HG02610 (cell line): ENCODE results near the gene LRFN4.

ENCODE experiments used
- ATAC-seq: cut with Tn5 transposase; IDR thresholded peaks from one replicate; pipeline ENCODE4 v1.9.1; 2021; ENCODE audit warnings: mild to moderate bottlenecking, moderate library complexity; ENCODE audit not compliant: unreplicated experiment

The LRFN4 gene

DNA sequence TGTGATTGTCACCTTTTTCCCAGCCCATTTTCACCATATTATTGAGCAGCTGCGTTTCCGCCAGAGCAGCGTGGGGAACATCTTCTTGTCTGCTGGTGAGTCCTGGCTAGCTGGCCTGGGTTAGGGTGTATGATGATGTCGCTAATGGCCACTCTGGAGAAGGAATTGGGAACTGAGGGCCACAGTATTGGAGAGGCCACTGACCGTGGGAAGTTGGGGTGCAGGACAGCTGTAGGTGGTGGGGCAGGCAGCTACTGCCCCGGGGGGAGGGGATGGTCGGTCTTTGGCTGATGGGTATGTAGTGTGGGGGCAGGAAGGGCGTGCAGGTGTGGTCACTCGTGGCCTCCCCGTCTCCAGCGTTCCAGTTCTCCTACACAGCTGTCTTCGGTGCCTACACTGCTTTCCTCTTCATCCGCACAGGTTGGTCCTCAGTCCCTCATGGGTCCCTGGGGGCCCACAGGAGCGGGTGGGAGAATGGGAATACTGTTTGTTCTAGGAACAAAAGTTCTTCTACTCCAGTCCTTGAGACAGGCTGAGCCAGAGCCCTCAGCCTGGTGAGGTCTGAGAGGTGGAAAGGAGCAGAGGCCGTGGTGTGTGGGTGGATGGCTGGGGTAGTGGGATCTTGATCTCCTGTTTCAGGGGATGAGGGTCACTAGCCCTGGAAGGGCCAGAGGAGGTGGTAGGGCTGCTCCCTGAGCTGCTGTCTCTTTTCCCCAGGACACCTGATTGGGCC, 11.6 kb upstream of the LRFN4 start:
- ATAC-seq, result no peak

DNA sequence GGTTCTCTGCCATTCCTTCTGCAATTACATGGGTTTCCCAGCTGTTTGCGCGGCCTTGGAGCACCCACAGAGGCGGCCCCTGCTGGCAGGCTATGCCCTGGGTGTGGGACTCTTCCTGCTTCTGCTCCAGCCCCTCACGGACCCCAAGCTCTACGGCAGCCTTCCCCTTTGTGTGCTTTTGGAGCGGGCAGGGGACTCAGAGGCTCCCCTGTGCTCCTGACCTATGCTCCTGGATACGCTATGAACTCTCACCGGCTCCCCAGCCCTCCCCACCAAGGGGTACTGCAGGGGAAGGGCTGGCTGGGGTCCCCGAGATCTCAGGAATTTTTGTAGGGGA, 11.0 kb upstream of the LRFN4 start:
- no peak for ATAC-seq

DNA sequence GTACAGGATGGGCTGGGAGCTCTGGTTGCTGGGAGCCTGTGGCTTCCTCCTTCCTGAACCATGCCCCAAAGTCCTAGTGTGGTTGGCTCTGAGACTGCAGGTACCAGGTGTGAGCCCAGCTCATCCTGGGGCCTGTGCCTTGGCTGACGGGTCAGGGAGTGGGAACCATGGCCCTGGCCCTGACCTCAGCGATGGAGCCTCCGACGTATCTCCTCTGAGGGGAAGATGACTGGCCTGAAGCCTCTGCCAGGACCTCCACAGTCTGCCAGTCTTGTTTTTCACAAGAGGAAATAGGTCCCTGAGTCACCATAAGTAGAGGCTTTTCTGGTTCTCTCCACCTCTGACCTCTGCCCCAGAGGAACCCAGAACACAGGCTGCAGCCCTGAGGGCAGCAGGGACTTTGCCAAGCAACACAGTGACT, 10.2 kb upstream of the LRFN4 start:
- ATAC-seq, result no peak

DNA sequence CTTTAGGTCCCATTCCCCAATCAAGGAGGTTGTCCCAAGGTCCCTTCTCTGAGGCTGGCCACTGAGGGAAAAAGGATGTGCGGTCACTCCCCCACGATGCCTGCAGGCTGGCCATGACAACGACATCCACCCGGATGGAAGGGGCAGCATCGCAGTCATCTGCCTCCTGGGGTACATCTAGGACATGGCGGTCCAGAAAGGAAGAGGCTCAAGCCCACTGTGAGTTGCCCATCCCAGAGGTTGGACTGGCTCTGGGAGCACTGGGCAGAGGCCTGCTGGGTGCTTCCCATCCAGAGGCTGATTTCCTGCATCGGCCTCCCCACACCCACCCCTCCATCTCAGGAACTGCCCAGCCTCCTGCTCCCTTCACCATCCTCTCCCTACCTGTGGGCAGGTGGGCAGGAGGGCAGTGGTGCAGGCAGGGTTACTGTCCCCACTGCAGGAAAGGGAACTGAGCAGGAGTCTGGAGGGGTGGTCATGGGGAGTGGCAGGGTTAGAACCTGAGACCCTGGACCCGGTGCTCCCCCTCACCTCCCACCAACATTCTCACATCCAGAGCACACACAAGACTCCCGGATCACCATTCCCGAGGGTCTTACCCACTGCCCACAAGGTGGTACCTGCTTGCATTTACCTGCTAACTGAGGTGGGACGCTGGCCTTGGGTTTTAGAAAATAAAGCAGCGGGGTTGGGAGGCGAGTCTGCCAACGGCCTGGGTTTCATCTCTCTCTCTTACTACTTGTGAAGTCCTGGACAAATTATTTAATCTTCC, 9.2 kb upstream of the LRFN4 start:
- ATAC-seq, result no peak

DNA sequence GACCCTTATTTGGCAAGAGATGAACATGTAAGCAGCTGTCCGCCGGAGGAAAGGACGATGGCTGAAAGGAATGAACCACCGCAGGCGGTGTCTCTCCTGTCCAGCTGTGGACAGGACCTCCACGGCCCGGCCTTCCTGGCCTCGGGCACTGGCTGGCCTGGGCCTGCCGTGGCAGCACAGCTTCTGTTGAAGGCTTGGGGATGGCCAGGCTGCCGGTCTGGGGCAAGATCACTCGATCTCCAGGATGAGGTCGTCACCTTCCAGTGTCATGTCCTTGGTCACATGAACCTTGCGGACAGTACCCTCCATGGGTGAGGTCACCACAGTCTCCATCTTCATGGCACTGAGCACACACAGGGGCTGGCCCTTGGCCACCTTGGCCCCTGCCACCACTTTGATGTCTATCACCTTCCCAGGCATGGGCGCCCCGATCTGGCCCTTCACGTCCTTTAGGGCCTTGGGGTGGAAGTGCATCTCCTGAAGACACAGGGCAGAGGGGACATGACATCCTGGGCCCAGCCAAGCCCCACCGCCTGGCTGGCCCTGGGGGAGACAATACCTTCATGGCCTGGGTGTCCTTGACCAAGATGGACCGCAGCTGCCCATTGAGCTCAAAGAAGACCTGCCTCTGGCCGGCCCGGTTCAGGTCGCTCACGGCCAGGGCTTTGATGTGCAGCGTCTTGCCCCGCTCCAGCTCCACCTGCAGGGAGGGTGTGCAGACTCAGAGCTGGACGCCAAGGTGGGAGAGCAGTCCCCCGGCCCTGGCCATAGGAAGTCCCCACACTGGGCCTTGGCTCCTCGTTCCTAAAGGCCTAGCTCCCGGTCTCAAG, 8.0 kb upstream of the LRFN4 start:
- ATAC-seq, result no peak

DNA sequence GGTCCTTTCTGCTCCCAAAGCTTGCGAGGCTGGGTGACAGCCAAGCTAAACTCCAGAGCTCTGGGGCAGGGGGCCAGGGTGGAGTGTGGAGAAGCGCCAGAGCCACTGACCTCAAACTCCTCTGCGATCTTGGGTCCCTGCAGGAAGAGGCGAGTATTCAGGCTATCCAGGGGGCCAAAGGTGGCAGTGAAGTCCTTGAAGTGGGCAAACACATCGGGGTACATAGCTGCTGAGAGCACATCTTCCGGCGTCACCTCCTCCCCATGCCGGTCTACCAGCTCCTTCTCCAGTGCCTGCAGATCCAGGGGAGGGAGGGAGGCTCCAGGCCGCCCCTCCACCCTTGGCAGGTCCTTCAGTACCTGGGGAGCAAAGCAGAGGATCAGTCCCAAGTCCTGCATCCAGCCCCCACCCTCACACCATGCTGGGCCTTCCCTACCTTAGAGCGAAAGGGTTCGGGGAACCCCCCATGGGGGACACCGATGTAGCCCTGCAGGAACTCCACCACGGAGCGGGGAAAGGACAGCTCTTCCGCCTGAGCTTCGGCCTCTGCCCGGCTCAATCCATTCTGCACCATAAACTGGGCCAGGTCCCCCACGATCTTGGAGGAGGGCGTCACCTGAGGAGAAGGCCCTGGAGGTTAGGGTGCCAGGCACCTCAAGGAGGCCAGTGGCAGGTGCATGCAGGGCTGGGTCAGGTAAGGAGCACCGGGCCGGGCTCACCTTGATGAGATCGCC, 7.2 kb upstream of the LRFN4 start:
- no peak for ATAC-seq

DNA sequence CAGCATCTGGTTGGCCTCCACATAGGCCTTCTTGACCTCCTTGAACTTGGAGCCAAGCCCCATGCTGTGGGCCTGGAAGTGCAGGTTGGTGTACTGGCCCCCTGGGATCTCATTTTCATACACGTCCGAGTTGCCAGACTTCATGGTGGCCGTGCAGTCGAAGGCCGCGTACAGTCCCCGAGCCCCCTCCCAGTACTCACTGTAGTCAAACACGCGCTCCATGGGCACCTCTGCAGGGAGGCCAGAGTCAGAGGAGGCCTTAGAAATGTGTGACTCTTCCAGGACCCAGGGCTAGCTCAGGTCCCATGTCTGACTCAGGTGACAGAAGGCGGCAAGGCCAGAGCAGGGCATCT, 6.7 kb upstream of the LRFN4 start:
- no peak for ATAC-seq

DNA sequence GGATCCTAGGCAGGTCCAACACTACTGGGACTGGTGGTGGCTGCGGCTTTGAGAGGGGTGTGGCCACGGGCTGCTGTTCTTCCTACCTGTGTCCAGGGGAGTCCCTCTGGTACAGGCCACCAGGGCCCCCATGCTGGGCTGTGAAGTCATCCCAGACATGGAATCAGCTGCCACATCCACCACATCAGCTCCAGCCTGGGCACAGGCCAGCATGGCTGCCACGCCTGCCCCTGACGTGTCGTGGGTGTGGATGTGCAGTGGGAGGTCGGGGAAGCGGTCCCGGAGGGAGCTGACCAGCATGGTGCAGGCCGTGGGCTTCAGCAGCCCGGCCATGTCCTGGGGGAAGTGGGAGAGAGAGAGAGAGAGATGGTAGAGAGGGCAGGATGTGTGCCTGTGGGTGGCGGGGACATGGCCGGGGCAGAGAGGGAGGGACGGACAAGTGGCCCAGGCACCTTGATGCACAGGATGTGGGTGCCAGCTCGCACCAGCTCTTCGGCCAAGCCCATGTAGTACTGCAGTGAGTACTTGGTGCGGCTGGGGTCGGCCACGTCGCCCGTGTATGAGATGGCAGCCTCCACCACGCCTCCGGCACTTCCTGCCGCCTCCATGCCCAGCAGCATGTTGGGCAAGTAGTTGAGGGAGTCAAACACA, 6.2 kb upstream of the LRFN4 start:
- no peak for ATAC-seq

DNA sequence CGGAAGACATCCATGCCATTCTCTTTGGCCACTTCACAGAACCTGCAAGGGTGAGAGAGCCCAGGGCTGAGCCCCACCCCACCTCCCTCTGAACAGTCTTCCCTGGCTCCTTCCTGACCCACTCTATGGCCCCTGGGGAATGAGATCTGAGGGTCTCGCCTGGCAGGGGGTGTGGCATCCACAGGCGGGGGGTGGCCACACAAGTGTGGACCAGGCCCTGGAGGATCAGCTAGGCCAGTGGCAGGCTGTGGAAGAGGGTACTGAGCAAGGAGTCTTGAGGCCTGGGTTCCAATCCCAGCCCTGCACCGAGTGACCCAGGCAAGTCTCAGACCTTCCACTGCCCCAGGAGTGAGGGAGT, 5.6 kb upstream of the LRFN4 start:
- ATAC-seq, result no peak

DNA sequence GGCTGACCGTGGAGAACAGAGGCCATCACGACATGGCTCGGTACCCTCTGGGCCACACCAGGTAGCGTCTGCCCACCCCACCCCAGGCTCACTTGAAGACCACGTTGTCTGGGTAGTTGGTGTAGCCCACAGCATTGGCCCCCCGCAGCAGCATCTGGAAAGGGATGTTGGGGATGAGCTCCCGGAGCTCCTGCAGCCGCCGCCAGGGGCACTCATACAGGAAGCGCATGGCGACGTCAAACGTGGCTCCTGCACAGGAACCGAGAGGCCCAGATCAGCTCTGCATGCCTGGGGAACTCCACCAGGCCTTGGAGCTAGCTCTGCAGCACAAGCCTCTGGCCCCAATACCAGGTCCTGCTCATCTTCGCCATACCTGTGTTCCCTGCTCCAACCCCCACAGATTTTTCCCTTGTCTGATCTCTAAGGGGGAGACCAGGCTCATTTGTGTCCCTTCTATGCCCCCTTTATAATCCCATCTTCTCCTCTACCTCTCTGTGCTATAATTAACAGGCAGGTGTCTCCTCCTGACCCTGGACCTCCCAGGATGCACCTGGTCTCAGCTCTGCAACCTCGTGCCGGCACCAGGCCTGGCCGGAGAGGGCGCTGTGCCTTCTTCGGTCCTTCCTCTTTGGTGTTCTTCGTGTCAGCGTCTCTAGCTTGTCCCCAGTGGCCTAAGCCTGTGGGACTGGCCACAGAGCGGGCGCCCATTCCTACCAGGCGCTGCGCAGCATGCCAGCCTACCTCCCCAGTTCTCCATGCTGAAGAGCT, 5.0 kb upstream of the LRFN4 start:
- ATAC-seq, result no peak

DNA sequence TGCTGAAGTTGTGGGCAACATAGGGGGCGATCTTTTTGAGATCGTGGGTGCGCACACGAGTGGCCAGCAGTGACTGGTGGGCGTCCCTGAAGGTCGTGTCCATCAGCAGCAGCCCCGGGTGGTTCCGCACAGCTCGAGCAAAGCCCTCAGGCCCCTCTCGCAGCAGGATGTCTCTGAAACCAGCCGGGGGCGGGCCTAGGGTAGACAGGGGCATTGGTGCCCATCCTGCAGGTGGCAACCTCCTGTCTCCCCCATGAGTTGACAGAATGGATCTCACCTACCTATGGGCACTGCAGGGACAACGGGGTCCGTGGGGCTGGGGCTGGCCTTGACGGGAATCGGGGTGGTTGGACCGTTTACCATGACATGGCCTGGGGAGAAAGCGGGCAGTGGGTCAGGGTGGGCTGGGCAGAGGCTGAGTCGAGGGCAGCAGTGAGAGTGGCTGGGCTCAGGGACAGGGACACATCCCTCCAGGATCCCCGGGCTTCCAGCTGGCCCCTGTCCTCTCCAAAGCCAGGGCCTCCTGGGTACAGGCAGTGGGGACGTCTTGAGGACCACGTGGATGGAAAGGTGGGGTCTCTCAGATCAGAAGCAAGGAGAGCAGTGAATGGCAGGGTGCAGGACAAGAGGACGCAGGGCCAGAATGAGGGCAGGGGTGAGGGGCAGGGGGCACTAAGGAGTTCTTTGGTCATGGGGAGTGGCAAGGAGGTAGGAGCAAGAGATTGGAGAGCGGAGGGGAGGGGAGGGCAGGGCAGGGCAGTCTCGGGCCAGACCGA, 4.2 kb upstream of the LRFN4 start:
- no peak for ATAC-seq

DNA sequence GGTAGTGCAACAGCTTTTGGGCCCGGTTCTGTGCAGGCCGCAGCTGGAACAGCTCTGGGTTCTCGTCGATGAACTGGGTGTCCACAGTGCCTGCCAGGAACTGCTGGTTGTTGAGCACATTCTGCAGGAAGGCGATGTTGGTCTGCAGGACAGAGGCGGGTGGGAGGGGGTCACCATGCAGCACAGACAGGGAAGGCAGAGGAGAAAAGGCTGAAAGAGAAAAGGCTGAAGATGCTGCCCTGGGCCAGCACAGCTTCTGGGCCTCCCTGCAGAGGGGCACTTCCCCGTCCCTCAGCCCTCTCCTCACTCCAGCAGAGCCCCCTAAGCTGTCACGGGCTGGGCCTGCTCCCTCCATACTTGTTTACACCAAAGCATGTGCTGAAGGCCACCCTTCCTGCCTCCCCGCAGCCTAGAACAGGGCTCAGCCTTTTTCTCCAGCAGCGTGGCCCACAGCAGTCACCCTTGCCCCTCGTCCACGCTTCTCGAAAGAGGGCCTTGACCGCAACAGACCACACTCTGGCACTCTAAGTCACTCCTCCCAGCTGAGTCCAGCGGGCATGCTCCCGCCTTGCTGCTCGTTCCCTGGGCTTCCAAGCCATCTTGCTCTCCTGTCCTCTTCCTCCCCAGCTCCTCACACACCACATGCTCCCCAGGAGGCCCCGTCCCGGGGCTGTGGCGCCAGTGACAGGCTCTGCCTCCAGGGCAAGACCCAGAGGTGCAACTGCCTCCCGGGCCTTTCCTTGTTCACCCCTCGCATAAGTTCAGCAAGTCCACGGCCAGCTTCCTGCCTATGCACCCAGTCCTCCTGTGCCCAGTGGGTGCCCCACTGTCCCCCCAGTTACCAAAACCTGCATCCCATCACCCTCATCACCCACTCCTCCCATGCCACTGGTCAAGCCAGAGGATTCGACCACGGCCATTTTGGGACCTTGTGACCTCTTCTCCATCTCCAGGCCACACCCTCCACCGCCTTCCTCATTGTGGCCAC, 3.3 kb upstream of the LRFN4 start:
- no peak for ATAC-seq

DNA sequence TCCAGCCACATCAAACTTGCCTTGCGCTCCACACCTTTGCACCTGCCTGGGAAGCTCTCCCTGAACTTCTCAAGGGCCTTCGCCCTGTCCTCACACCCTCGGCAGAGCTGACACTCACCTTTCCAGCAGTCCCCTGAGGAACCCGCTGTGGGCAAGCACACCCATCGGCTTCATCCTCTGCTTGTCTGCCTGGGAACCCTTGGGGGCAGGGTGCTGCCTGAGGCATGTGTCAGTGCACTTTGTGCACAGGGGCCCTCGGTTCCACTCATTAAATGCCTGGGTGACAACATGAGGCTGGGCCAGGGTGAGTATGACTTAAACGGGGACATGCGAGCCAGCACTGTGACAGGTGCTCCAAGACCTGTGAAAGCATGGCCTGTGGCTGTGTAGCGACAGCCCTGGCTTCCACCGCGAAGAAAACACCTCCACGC, 2.6 kb upstream of the LRFN4 start:
- no peak for ATAC-seq

DNA sequence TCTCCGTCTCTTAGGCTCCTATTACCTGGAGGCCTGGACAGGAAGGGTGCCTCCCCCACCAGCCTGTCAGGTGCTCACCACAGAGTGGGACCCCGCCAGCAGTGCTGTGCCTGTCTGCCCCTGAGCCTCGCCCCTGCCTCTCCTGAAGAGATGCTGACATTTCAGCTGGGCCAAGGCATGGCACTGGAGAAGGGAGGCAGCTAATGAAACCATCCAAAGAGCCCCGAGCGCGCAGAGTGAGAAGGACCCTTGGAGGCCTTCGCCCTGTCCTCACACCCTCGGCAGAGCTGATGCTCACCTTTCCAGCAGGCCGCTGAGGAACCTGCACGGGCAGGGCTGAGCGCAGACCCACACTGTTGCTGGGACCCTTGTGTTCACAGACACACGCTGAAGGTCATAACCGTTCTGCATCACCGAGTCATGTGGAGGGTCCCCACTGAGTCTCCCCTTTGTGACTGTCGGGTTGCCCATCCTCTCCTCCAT, 2.1 kb upstream of the LRFN4 start:
- no peak for ATAC-seq

DNA sequence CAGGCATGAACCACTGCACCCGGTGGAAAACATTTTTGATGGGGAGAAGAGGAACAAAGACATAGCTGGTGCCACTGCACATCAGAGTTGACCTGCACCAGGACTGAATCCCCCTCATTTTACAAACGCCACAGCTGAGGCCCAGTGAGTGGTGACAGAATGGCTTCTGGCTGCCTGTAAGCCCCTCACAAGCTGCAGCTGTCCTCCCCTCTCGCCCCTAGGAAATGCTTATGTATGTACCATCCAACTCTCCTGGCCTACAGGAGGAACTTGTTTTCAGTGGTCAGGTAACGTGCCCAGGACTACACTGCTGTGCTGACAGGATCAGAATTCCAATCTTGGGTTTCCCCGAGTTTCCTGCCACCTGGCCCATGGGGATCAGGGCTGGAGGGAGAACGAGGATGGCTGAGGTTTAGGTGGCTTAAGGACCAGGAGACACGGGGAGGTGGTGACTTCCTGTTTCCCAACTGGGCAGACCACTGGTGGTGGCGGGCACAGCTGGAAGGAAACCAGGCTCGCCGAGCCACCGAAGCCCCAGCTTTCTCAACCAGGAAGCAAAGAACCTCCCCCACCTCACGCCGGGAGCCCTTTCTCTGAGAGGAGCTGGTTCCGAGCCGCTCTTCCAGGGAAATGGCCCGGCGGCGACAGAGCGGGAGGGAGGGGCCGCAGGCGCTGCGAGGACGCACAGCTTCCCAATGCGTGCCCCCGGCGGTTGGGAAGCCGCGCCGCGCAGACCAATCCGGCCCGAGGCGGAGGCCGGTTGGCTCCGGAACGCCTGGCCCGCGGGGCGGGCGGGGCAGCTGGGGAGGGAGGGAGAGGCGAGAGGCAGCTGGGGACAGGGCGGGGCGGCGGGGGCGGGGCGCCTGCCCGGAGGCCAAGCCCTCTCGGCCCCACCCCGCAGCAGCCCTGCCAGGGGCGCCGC, 1.0 kb upstream of the LRFN4 start:
- ATAC-seq, result peak; percentile 62

DNA sequence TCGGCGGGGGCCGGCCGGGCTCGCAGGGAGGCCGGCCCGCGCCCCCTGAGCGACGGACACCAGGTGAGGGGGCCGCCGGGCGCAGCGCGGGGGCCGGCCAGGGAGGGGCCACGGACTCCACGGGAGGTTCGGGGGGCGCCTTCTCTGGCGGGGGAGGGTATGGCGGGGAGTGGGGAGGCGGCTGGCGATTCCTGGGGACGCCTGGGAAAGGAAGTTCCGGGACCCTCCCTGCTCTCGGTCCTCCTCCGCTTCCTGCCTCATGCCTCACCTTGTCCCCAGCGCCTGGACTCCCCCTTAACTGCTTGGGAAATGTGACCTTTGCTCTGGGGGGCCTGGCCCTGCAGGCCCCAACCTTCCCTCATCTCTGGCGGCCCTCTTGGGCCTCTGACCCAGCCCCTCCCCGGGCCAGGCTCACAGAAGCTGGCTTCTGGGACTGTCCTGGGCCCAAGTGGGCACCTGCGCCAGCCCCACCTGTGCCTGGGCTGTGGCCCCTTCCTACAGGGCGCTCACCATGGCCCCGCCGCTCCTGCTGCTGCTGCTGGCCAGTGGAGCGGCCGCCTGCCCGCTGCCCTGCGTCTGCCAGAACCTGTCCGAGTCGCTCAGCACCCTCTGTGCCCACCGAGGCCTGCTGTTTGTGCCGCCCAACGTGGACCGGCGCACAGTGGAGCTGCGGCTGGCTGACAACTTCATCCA, 516 bp downstream of the LRFN4 start:
- no peak for ATAC-seq

DNA sequence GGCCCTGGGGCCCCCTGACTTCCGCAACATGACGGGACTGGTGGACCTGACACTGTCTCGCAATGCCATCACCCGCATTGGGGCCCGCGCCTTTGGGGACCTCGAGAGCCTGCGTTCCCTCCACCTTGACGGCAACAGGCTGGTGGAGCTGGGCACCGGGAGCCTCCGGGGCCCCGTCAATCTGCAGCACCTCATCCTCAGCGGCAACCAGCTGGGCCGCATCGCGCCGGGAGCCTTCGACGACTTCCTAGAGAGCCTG, 992 bp downstream of the LRFN4 start:
- ATAC-seq, result no peak
